NK-92 (cell line): ENCODE data around the gene ZNF155.
"Not testable (repeated sequence)": the region's sequence is repeated elsewhere in the genome, so short reads cannot be mapped to it uniquely, and the experiment has no call there.

Experiments
- DNase-seq: peaks from one replicate; lab custom pipeline; 2025; ENCODE audit not compliant: unreplicated experiment; lab: John Stamatoyannopoulos, UW

Gene ZNF155

GRCh38 chr19:43983912-43984686 lies at the start of gene ZNF155:
Gene ZNF155, plus strand, starts transcription at chr19:43984188. Its CDS starts 4,356 bp downstream, at chr19:43988544.
- no peak for DNase-seq

- DNase-seq: no peak
These were observed 48.8 kb upstream of the ZNF155 start, which contains the start of gene ZNF45 for GRCh38 chr19:43934985-43935708. Gene ZNF45, minus strand, starts transcription at chr19:43935282. Its CDS starts 13,097 bp downstream, at chr19:43922185.

DNA sequence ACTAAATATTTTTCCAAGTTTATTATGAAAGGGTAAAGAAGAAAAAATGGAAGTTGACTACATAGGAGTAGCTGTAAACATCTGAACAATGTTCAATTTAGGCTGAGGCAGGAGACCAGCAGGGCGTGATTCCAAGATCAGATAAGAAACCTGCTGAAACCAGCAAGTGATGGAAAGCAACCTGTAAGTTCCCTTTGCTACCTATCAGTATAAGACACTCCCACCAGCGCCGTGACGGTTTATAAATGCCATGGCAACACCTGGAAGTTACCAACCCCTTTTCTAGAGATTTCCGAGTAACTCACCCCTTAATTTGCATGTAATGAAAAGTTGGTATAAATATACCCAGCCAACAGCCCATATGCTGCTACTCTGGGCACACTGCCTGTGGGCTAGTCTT lies 47.8 kb upstream of the ZNF155 start:
- no peak for DNase-seq

DNA sequence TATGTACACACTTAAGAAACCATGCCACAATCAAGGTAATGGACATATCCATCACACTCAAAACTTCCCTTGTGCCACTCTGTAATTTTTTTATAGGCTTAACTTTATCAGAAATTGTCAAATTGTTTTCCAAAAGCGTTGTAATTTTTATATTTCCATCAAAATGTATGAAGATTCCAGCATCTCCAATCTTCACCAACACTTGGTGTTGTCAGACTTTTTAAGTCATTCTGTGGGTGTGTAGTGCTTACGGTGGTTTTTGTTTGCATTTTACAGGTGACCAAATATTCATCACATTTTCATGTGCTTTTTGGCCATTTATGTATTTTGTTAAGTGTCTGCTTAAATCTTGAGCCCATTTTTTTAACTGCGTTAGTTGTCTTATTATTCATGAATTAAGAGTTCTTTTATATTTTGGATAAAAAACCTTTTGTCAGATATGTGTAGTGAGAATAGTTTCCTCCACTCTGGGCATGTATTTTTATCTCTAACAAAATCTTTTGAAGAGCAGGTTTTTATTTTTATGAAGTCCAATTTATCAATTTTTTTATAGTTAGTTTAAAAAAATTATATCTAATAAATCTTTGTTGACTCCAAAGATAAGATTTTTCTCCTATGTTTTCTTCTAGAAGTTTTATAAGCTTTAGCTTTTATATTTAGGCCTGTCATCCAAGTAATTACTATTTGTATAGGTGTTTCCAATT lies 44.3 kb upstream of the ZNF155 start:
- DNase-seq: no peak

DNA sequence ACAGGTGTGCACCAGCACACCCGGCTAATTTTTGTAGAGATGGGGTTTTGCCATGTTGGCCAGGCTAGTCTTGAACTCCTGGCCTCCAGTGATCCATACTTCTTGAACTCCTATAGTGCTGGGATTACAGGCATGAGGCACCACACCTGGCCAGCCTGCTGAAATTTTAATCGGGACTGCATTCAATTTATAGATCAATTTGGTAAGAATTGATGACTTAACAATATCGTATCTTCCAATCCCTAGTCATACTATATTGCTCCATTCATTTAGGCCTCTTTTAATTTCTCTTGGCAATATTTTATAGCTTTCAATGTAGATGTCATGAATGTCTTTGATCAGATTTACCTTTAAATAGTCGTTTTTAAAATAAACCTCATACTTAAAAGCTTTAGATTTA lies 43.3 kb upstream of the ZNF155 start:
- no peak for DNase-seq

DNA sequence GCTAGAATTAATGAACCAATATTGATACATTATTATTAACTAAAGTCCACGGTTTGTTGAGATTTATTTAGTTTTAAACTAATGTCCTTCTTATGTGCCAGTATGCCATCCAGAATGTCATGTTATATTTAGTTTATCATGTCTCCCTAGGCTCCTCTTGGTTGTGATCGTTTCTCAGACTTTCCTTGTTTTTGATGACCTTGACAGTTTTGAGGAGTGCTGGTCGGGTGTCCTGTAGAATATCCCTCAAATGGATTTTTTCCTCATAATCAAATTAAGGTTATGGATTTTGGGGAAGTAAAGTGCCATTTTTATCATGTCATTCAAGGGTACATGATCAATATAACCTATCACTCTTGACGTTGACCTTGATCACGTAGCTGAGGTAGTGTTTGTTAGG lies 42.8 kb upstream of the ZNF155 start:
- DNase-seq: no peak

GRCh38 chr19:43947412-43947811 lies 36.6 kb upstream of the ZNF155 start:
- DNase-seq: not testable (repeated sequence)

GRCh38 chr19:43949803-43950202 lies 34.2 kb upstream of the ZNF155 start:
- DNase-seq: not testable (repeated sequence)

DNA sequence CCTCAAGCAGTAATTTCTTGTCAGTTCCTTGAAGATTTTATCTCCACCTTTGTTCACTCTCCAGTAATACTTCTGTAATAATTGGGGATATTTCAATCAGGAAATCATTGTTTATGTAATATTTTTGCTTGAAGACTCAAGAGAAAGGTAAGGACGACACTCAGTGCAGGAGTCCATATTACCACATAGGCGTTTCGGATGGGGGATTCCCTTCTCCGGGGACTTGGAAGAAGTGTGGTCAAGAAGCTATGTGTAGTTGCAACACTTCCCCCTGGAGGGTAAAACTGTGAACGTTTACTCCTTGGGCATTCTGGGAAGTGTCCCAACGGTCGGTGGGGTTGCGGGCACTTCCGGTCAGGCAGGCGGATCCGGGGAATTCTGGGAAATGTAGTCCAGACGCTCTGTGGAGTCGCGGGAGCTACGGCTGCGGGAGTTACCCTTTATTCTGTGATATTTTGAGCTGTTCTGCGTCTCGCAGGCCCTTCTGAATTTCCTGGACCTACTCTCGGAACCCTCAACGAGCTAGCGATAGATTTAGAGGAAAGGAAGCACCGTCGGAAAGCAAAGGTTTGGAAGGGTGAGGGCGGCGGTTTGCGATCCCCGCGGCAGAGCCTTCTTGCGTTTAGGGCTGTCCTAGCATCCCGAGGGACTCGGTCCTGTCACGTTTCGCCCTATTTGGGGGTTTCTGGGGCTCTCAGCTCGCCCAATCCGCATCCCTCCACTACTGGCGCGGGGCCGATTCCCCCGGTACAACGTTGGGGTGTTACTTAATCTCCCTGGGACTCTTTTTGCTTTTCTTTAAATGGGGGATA lies 32.9 kb upstream of the ZNF155 start, which contains the start of gene ZNF221:
Gene ZNF221 (plus strand): TSS at position 395 of the 812 bp plus-strand sequence. CDS start 11,499 bp downstream, outside the sequence.
- no peak for DNase-seq

DNA sequence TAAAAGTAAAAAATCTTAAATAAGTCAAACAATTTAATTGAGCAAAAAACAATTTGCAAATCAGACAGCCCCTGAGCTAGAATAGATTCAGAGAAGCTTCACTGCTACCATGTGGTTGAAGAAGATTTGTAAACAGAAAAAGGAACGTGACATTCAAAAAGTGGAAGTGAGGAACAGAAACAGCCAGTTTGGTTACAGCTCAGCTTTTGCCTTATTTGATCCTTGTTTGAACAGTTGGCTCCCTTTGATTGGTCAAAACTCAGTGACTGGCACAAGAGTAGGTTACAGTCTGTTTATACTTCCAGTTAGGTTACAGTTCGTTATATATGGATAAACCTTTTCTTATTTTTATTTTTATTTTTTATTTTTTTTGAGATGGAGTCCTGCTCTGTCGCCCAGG lies 27.2 kb upstream of the ZNF155 start:
- no peak for DNase-seq

GRCh38 chr19:43957891-43958290 lies 26.1 kb upstream of the ZNF155 start:
- DNase-seq: no peak

GRCh38 chr19:43960411-43960810 lies 23.6 kb upstream of the ZNF155 start:
- DNase-seq: no peak

DNA sequence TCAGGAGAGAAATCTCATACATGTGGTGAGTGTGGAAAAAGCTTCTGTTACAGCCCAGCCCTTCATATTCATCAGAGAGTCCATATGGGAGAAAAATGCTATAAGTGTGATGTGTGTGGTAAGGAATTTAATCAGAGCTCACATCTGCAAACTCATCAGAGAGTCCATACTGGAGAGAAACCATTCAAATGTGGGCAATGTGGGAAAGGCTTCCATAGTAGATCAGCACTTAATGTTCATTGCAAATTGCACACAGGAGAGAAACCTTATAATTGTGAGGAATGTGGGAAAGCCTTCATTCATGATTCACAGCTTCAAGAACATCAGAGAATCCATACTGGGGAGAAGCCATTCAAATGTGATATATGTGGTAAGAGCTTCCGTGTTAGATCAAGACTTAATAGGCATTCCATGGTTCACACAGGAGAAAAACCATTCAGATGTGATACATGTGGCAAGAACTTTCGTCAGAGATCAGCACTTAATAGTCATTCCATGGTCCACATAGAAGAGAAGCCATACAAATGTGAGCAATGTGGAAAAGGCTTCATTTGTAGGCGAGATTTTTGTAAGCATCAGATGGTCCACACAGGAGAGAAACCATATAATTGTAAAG lies 17.8 kb upstream of the ZNF155 start:
- DNase-seq: no peak

DNA sequence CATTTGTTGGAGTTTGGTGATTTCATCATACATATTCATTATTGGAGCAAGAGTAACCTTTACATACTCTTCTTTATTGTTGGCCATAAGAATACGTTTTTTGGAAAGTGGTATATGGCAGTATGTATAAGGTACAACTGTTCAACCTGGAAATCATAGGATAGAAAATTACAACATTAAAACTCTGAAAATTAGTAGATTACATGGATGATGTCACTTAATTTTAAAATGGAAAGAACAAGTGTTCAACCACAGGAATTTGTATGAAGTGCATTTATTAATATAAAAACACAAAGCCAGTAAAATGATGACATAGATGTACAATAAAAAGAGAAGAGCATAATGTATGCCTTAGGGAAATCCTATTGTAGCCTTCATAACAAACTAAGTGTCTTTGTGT lies 7.3 kb upstream of the ZNF155 start:
- DNase-seq: no peak

GRCh38 chr19:43983544-43983911 lies 460 bp upstream of the ZNF155 start:
- DNase-seq: no peak

DNA sequence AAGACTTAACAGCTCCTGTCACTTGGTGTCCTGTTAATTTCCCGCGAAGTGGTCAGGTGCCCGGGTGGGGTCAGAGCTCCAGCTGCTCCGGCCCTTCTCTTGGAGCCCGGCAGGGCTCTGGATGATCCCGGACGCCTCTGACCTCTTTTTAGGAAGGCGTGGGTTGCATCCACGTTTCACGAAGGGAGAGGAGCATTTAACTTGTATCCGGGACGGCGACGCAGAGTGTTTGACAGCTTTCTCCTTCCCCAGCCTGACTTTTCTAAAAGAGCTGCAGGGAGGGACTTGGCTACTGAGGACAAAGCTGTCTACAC lies 656 bp downstream of the ZNF155 start:
- DNase-seq: no peak

GRCh38 chr19:43997631-43998290 lies 13.8 kb downstream of the ZNF155 start:
- no peak for DNase-seq

DNA sequence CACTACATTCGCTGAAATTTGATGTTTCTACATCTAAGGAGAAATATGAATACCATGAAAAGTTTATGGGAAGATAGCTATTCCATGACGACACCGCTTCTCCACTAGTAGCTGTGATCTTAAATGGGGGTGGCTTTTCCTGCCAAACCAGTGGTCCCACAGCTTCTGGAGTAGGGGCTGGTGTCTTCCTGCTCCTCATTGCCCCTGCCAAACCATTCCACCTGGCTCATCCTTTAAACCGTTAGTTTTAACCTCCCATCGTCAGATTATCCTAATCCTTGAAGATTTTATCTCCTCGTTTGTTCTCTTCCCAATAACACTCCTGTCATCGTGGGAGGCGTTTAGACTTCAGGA lies 18.2 kb downstream of the ZNF155 start:
- DNase-seq: no peak

DNA sequence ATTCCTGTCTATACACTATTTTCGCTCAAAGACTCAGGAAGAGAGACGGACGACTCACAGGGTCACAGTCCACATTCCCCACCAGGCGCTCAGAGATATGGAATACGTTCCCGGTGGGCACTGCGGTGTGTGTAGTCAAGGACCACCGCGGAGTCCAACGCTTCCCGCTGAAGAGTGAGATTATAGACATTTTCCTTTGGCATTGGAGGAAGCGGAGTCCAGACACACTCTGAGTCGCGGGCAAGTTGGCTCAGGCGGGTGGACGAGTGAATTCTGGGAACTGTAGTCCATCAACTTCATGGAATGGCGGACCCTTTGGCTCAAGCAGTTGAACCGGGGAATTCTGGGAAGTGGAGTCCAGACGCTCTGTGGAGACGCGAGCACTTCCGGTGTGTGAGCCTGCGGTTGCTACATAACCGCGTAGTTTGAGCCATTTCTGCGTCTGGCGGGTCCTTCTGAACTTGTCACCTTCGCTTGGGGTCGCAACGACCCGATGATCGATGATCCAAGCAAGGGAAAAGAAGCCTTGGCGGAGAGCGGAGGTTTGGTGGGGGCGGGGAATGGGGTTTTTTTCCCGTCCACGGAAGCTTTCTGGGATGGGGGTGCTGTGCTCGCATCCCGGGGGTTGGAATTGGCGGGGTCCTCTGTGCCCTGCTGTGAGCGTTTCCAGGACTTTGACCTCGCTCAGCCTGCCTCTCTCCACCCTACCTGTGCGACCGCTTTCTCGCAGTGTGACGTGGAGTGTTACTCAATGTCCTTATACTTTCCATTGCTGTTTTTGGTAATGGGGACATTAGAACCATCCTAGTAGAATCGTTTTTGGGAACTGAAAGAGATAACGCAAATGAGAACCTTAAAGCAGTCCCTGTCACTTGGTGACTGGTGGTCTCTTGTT lies 18.8 kb downstream of the ZNF155 start, which contains the start of gene ZNF230:
Gene ZNF230 (plus strand): TSS at position 392 of the 895 bp plus-strand sequence. CDS start 4,122 bp downstream, outside the sequence.
- no peak for DNase-seq
